Esophagus muscularis mucosa (tissue), 3 donors: ENCODE measurements around the gene ZPR1.

Experiments used
- POLR2A ChIP-seq: fragments of 450-650 bp; IDR thresholded peaks from one replicate; pipeline ENCODE4 v1.6.1; 2017; ENCODE audit warnings: antibody characterized with exemption, moderate library complexity, mild to moderate bottlenecking, low read depth
- POLR2AphosphoS5 ChIP-seq, 2 donors: sonication (generic); formaldehyde crosslinking; IDR thresholded peaks; one replicate each; pipeline ENCODE4 v1.6.1; 2017; ENCODE audit warnings: antibody characterized with exemption in 2 of 2
- TF ChIP-seq, protein P1 (sequence below), 3 experiments: fragments of 200-600 bp in 2 of 3; fragments of 450-650 bp in 1 of 3; sonication (generic) in 2 of 3; IDR thresholded peaks; one replicate each; pipeline ENCODE4 v1.5.1; 2017 to 2019; ENCODE audit warnings: antibody characterized with exemption in 3 of 3, mild to moderate bottlenecking in 2 of 3, moderate library complexity in 1 of 3

DNA sequence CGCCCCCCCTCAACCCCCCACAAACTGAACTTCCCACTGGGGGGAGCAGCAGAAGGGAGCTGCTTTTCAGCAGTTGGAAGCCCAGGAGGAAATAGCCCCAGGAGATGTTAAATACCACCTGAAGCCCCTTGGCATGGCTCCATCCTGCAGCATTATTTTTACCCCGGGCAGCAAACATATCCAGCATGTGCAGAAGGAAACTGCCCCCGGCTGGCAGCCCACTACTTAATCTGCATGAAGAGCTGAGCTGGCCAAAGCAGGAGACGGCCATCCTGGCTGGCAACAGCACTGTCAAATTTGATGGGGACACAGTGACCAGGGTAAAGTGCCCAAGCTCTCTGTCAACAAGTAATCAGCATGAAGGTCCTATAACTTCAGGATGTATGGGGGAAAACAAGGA lies 47.1 kb downstream of the ZPR1 start:
- TF ChIP-seq POLR2A: no peak
- TF ChIP-seq, protein P1, sequence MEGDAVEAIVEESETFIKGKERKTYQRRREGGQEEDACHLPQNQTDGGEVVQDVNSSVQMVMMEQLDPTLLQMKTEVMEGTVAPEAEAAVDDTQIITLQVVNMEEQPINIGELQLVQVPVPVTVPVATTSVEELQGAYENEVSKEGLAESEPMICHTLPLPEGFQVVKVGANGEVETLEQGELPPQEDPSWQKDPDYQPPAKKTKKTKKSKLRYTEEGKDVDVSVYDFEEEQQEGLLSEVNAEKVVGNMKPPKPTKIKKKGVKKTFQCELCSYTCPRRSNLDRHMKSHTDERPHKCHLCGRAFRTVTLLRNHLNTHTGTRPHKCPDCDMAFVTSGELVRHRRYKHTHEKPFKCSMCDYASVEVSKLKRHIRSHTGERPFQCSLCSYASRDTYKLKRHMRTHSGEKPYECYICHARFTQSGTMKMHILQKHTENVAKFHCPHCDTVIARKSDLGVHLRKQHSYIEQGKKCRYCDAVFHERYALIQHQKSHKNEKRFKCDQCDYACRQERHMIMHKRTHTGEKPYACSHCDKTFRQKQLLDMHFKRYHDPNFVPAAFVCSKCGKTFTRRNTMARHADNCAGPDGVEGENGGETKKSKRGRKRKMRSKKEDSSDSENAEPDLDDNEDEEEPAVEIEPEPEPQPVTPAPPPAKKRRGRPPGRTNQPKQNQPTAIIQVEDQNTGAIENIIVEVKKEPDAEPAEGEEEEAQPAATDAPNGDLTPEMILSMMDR (IDR thresholded peaks at IDR 0.05): no peak
- no peak for TF ChIP-seq POLR2AphosphoS5 (IDR thresholded peaks at IDR 0.05)
